HCEC 1CT (cell line): ENCODE measurements around the gene AFF1.

ENCODE experiments used
- DNase-seq: peaks from one replicate; pipeline ENCODE4 v3.0.0-alpha.2; 2017

Gene AFF1

GRCh38 chr4:87092389-87093141 is 157.8 kb downstream of the AFF1 start:
- DNase-seq, result peak; percentile 46

- DNase-seq, result peak; percentile 35
Measured at GRCh38 chr4:87093443-87094123, 158.8 kb downstream of the AFF1 start.

- no peak for DNase-seq
Measured at GRCh38 chr4:87097075-87097474, 162.3 kb downstream of the AFF1 start.

GRCh38 chr4:87100168-87100567 is 165.4 kb downstream of the AFF1 start:
- DNase-seq, result no peak

- no peak for DNase-seq
Measured at GRCh38 chr4:87101543-87102199, 166.9 kb downstream of the AFF1 start.

- DNase-seq, result no peak
Measured at GRCh38 chr4:87103086-87103485, 168.3 kb downstream of the AFF1 start.

GRCh38 chr4:87103691-87104187 is 168.9 kb downstream of the AFF1 start:
- DNase-seq, result peak; percentile 70

GRCh38 chr4:87105101-87105845 is 170.5 kb downstream of the AFF1 start:
- DNase-seq, result no peak

- peak; percentile 59 for DNase-seq
Measured at GRCh38 chr4:87108142-87108546, 173.3 kb downstream of the AFF1 start.

GRCh38 chr4:87109121-87109520 is 174.3 kb downstream of the AFF1 start:
- DNase-seq, result no peak

GRCh38 chr4:87109945-87110344 is 175.1 kb downstream of the AFF1 start:
- no peak for DNase-seq

- no peak for DNase-seq
Measured at GRCh38 chr4:87112063-87112462, 177.3 kb downstream of the AFF1 start.

GRCh38 chr4:87114245-87115062 is 179.6 kb downstream of the AFF1 start:
- DNase-seq, result no peak

GRCh38 chr4:87116231-87116630 is 181.4 kb downstream of the AFF1 start:
- no peak for DNase-seq

GRCh38 chr4:87117051-87117731 is 182.4 kb downstream of the AFF1 start:
- no peak for DNase-seq

GRCh38 chr4:87117732-87118075 is 182.9 kb downstream of the AFF1 start:
- DNase-seq, result no peak

GRCh38 chr4:87118421-87118820 is 183.6 kb downstream of the AFF1 start:
- no peak for DNase-seq

- peak; percentile 17 for DNase-seq
Measured at GRCh38 chr4:87118826-87119225, 184.0 kb downstream of the AFF1 start.

- no peak for DNase-seq
Measured at GRCh38 chr4:87120010-87120409, 185.2 kb downstream of the AFF1 start.

- DNase-seq, result no peak
Measured at GRCh38 chr4:87120411-87121162, 185.8 kb downstream of the AFF1 start.
